GM13976 (cell line): ENCODE data around the gene DPP3.
"Not testable (repeated sequence)": the region's sequence is repeated elsewhere in the genome, so short reads cannot be mapped to it uniquely, and the experiment has no call there.

Source experiments
- DNase-seq: peaks from one replicate; pipeline ENCODE4 v3.0.0; 2012; ENCODE audit warnings: low spot score
- in situ Hi-C: fragments of 300-500 bp; cut with MboI; formaldehyde crosslinking; loops from one replicate; pipeline ENCODE4 v1.12.0; 2022; ENCODE audit warnings: low sequenced_read_pairs, mixed read lengths, inconsistent platforms; ENCODE audit not compliant: unreplicated experiment
- TF ChIP-seq, protein P1 (sequence below): IDR thresholded peaks from 2 replicates; pipeline ENCODE4 v1.5.1; 2012; ENCODE audit warnings: borderline replicate concordance, mild to moderate bottlenecking; ENCODE audit not compliant: insufficient read depth; ENCODE audit errors: extremely low read depth, missing control alignments, control extremely low read depth

Gene DPP3

DNA sequence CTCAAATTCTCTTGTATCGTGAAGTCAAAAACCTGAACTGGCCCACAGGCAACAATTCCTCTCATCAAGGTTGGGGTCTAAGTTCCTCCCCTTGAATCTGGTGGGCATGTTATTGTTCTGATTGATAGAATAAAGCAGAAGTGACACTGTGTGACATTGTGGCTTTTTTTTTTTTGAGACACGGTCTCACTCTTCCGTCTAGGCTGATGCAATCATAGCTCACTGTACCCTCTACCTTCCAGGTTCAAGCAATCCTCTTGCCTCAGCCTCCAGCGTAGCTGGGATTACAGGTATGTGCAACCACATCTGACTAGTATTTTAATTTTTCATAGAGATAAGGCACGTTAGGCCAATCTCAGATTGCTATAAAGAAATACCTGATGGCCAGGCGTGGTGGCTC is 22.4 kb upstream of the DPP3 start:
- DNase-seq, result no peak
- TF ChIP-seq, protein P1, sequence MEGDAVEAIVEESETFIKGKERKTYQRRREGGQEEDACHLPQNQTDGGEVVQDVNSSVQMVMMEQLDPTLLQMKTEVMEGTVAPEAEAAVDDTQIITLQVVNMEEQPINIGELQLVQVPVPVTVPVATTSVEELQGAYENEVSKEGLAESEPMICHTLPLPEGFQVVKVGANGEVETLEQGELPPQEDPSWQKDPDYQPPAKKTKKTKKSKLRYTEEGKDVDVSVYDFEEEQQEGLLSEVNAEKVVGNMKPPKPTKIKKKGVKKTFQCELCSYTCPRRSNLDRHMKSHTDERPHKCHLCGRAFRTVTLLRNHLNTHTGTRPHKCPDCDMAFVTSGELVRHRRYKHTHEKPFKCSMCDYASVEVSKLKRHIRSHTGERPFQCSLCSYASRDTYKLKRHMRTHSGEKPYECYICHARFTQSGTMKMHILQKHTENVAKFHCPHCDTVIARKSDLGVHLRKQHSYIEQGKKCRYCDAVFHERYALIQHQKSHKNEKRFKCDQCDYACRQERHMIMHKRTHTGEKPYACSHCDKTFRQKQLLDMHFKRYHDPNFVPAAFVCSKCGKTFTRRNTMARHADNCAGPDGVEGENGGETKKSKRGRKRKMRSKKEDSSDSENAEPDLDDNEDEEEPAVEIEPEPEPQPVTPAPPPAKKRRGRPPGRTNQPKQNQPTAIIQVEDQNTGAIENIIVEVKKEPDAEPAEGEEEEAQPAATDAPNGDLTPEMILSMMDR, result no peak
- in situ Hi-C loops, result no loop called here

DNA sequence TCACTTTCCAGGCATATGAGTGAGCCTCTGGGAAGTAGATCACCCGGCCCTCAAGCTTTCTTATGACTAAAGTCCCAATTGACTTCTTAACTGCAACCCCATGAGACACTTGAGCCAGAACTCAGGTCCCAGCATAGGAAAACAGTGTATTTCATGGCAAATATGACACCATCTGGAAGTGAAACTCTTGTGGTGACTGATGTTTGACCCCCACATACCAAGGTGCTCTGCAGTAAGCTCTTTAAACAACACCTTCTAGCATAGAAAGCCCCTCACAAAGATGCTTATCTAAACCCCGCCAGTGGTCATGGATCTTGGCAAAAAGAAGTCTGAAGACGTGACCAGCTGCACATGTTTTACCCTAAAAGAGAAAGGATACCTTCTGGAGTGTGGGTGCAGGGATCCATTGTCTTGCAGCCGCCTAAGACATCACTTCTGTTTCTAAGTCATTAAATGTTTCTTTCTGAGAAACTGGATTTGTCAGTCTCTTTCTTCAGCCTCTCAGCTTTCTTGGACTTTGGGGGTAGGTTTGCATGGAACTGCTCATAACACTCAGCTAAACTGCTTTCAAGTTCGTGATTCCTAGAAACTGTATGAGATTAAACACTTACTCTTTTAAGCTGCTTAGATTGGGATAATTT is 21.0 kb upstream of the DPP3 start:
- in situ Hi-C loops, result no loop called here
- TF ChIP-seq, protein P1, result no peak
- no peak for DNase-seq

DNA sequence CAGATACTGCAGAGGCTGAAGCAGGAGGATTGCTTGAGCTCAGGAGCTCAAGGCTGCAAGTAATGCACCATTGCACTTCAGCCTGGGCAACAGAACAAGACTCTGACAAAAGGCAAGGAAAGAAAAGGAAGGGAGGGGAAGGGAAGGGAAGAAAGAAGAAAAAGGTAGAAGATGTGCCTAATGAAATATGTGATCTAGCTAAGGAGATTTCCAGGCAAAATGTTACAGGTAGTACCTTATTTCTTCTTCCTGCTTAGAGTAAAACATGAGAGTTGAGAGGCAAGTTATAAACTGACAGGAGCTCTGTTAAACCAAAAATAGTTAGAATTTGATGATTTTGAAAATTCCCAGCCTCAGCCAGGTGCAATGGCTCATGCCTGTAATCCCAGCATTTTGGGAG is 18.2 kb upstream of the DPP3 start:
- DNase-seq, result no peak
- TF ChIP-seq, protein P1, result no peak
- in situ Hi-C loops, result no loop called here

DNA sequence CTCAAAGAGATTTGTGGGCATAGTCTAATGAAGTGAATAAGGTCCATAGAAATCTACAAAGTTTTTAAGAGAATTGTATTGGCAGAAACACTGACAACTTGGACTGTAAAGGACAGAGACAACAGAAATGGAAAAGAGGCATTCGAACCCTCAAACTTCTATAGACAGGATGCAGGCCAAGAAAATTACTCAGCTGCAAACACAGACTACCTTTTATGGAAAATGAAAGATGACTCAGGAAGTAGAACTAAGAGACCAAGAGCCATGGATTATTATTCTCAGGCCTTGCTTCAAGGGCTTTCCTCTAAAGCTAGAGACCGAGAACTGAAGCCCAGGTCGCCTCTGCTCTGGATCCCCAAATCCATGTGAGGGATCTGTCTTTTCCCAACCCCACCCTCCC is 17.3 kb upstream of the DPP3 start:
- DNase-seq, result no peak
- in situ Hi-C loops, result no loop called here
- TF ChIP-seq, protein P1, result no peak

DNA sequence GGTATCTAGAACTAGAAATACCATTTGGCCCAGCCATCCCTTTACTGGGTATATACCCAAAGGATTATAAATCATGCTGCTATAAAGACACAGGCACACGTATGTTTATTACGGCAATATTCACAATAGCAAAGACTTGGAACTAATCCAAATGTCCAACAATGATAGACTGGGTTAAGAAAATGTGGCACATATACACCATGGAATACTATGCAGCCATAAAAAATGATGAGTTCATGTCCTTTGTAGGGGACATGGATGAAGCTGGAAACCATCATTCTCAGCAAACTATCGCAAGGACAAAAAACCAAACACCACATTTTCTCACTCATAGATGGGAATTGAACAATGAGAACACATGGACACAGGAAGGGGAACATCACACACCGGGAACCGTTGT is 16.1 kb upstream of the DPP3 start:
- DNase-seq, in situ Hi-C loops: not testable (repeated sequence)

DNA sequence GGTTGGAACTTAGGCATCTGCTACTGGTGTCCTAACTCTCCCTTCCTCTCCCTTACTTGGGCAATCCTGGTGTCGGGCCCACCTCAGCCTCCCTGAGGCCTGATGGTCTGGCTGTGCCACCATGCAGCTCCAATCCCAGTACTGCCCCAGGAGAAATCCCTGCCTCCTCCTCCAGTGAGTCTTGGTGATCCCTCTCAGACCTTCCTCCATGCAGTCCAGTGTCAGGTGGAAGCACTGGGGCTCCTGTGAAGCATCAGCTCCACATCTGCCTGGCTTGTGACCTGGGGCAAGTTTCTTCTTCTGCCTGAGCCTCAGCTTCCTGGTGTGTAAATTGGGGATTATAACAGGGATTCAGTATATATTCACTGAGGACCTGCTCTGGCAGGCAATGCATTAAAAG is 15.3 kb upstream of the DPP3 start:
- in situ Hi-C loops, result no loop called here
- DNase-seq, result no peak
- TF ChIP-seq, protein P1, result no peak

DNA sequence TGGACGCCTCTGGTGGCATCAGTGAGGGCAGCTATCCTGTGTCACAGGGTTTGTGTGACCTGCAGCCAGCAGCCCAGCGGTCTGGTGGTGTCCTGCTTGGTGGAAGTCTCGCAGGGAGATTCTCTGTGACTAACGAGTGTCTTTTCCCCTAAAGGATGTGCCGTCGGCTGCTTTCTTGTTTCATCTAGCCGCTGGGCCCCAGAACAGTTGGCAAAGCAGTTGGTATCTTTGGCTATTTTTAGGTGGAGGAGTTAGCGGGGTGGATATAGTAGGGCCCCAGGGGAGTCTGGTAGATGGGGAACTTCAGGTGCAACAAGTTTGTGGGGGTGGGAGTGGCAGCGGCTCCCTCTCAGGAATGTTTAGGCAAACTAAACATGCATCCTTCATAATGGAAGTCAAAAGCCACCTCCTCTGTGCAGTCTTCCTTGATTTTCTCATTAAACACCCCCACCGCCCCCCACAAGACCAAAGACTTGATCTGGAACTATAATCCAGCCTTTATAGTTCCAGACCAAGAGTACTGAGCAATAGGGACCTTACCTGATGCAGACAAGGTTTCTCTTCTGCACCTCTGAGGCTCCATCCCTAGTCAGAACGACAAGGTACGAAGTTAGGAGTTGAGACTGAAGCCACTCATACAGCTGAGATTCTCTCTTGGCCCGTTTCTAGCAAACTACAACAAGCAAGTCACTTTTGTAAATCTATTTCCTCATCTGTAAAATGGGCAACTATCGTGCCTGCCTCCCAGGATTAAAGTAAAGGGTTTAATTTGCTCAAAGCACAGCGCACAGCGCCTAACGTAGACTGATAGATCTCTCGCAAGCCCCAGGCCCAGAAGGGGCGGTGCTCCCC is 14.6 kb upstream of the DPP3 start:
- no peak for DNase-seq
- in situ Hi-C loops, result no loop called here
- TF ChIP-seq, protein P1, result no peak
